ENCODE results near the gene SAA2.

DNA sequence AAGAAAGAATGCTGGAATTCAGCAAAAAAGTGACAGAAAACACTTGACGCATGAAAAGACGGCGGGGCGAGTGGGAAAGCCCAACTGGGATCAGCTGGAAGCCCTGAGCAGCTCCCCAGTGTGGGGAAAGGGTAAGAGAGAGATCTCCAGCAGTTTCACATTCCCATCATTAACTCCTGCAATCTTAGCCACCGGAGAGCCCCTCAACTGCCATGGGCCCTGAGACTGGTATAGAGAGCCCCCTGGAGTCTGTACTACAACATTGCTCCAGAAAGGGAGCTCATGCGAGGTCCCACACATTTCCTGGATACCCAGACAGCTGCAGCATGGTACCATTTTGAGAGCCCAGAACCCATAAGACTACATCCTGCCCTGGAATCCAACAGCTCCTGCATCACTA is 44.7 kb downstream of the SAA2 start:
- TF ChIP-seq POLR2A (IDR thresholded peaks at IDR 0.05; ENCODE audit: low read length): no peak
- TF ChIP-seq GATA1 (IDR thresholded peaks at IDR 0.05; ENCODE audit: low read depth, low read length): no peak

Data from erythroblast (primary cell).